Measurements from ENCODE around the gene COL24A1. TPM values are rescaled to one million over a fixed set of nuclear protein-coding genes. Genes with fewer than 3 reads are reported as not detected.
"Not testable (repeated sequence)": the region's sequence is repeated elsewhere in the genome, so short reads cannot be mapped to it uniquely, and the experiment has no call there.

The COL24A1 gene
- total RNA-seq, 1 donor from 2014 or later, result 4.9 TPM

- DNase-seq, result no peak
These were observed 171.9 kb downstream of the COL24A1 start for GRCh38 chr1:85984636-85985035.

- peak; percentile 39 for DNase-seq
These were observed 173.3 kb downstream of the COL24A1 start for GRCh38 chr1:85983316-85983715.

- DNase-seq, result no peak
These were observed 179.9 kb downstream of the COL24A1 start for GRCh38 chr1:85976516-85977205.

- DNase-seq, result peak; percentile 28
These were observed 180.6 kb downstream of the COL24A1 start for GRCh38 chr1:85975912-85976371.

GRCh38 chr1:85962457-85962856, 194.1 kb downstream of the COL24A1 start:
- DNase-seq, result no peak

- DNase-seq, result no peak
These were observed 198.8 kb downstream of the COL24A1 start for GRCh38 chr1:85957760-85958159.

GRCh38 chr1:85955218-85955617, 201.4 kb downstream of the COL24A1 start:
- DNase-seq, result not testable (repeated sequence)

- peak; percentile 56 for DNase-seq
These were observed 204.1 kb downstream of the COL24A1 start for GRCh38 chr1:85952460-85952859.

GRCh38 chr1:85947186-85947585, 209.4 kb downstream of the COL24A1 start:
- no peak for DNase-seq

- no peak for DNase-seq
These were observed 212.6 kb downstream of the COL24A1 start for GRCh38 chr1:85943945-85944344.

GRCh38 chr1:85943526-85943925, 213.0 kb downstream of the COL24A1 start:
- DNase-seq, result no peak

- peak; percentile 45 for DNase-seq
These were observed 215.8 kb downstream of the COL24A1 start for GRCh38 chr1:85940656-85941306.

GRCh38 chr1:85938829-85939228, 217.7 kb downstream of the COL24A1 start:
- DNase-seq, result no peak

GRCh38 chr1:85936470-85936869, 220.1 kb downstream of the COL24A1 start:
- DNase-seq, result no peak

- no peak for DNase-seq
These were observed 220.5 kb downstream of the COL24A1 start for GRCh38 chr1:85936057-85936456.

GRCh38 chr1:85935234-85935633, 221.3 kb downstream of the COL24A1 start:
- DNase-seq, result peak; percentile 21

GRCh38 chr1:85934516-85934915, 222.1 kb downstream of the COL24A1 start:
- no peak for DNase-seq

- peak; percentile 19 for DNase-seq
These were observed 222.6 kb downstream of the COL24A1 start for GRCh38 chr1:85933961-85934360.

GRCh38 chr1:85911742-85912141, 244.8 kb downstream of the COL24A1 start:
- no peak for DNase-seq

GRCh38 chr1:85900921-85901320, 255.7 kb downstream of the COL24A1 start:
- no peak for DNase-seq

GRCh38 chr1:85898861-85899260, 257.7 kb downstream of the COL24A1 start:
- DNase-seq, result no peak

- peak; percentile 70 for DNase-seq
These were observed 261.9 kb downstream of the COL24A1 start for GRCh38 chr1:85894651-85895050.

GRCh38 chr1:85892366-85892765, 264.2 kb downstream of the COL24A1 start:
- no peak for DNase-seq

- DNase-seq, result no peak
These were observed 266.7 kb downstream of the COL24A1 start for GRCh38 chr1:85889870-85890269.
